HuH-7.5 (cell line): ENCODE results near the gene EXPH5.
"Not testable (repeated sequence)": the region's sequence is repeated elsewhere in the genome, so short reads cannot be mapped to it uniquely, and the experiment has no call there.

ENCODE experiments used
- DNase-seq: peaks from one replicate; pipeline ENCODE4 v3.0.0; 2011; ENCODE audit warnings: low spot score

EXPH5 gene

GRCh38 chr11:108606070-108606469, 12.5 kb upstream of the EXPH5 start:
- no peak for DNase-seq

- DNase-seq = not testable (repeated sequence)
Observed at GRCh38 chr11:108602818-108603217, 9.2 kb upstream of the EXPH5 start.

- DNase-seq = no peak
Observed at GRCh38 chr11:108601150-108601549, 7.6 kb upstream of the EXPH5 start.

GRCh38 chr11:108599978-108600377, 6.4 kb upstream of the EXPH5 start:
- DNase-seq = no peak

DNA sequence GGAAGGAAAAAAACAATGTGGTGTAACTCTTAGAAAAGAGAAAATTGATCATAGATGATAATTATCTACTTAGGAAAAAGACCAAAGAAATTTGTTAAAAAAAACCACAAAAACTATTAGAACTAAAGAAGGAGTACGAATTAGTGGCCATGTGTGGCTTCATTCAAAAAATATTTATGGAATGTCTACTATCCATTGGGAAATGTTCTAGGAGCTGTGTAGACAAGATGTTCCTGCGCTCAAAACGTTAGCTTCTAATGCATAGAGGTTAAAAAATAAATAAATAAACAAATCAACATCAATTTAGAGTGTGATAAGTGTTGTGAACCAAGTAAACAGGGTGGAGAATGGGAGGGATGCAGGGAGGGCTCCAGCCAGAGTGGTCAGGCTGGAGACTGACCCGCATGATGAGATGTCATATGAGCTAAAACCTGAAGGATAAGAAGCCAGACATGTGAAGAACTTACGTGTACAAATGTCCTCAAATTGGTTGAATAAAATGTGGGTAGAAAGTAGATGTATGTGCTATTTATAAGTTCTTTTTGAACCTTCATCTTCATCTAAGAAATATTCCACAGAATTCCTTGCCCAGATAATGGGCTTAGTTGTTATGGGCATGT, 4.3 kb upstream of the EXPH5 start:
- DNase-seq = no peak

- no peak for DNase-seq
Observed at GRCh38 chr11:108596701-108597100, 3.1 kb upstream of the EXPH5 start.

DNA sequence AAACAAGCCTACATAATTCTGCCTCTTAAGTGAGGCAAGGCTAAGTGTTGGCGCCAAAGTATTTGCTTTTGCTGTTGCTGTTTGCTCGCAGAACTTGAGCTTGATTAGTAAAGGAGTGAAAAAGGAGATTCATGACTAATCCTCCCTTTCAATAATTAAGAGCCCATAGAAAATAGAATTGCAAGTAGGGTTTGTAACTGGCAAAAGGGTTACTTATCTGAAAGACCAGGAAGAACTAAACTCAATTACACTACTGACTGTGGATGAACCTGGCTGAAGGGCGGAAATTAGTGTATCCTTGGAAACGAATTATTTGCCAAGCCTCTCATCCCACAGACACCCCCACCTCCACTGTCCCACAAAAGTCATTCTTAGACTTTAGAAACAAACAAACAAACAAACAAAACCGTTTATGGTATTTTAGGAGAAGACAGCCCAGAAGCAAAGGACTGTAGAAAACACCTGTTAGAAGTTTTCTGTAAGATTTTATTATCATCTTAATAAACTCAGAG, 411 bp upstream of the EXPH5 start:
- DNase-seq = no peak

DNA sequence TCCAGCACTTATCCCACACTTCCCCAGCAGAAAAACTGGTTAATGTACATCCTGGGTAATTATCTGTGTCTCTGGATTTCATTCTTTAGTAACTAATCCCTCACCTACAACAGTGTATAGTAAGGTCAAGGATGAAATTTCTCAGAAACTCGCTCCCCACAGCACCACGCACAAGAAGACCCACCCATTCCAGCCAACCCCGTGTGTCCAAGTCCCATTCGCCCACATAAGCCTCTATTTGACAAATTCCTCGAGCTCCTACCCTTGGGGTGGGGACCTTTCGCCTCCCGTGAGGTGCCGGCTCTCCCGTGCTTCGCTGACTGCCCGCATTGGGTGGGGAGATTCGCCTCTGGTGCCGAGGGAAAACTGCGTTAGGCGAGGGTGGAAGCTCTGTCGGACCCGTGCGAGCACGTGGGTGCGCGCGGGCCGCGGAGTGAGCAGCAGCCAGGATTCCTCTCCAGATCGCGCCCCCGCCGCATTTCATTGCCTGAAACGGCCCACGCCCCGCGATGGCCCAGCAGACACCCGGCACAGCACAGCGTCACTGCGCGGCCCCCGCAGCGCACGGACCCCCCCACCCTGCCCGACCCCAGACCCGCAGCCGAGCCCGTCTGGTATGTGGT, 866 bp downstream of the EXPH5 start:
- DNase-seq = peak; percentile 23

DNA sequence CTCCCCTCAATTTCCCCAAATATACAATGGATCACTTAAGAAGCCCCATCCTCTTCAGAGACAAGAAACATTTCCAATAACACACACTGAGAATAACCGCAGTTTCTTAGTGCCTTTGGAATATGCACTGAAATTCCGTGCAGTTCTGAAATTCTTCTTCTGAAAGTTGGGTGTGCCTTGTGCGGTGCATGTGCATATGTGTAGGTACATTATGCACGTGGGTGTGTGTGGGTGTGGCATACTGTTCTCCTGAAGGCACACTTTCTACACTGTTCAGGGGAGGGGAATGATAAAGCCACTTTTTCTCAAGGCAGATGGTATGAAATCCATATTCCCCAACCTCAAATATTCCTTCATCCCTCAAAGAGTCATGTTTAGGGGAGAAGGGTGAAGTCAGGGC, 1.7 kb downstream of the EXPH5 start:
- DNase-seq = no peak

DNA sequence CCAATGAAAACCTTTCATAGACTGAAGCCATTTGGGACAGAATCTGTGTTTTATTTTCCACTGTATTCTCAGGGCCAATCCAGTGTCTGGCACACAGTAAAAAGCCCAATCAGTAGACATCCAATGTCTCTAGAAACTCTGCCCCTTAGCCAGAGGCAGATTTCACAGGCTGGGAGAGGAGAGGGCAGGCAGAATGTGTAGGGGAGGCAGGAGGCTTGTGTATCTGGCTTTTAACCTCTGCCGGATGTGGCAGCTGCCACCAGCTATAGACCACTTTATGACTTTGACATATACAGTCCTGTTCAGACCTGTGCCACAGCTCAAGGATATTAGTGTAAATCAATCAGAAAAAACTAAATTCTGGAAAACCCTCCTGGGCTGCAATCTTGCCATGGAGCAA, 4.4 kb downstream of the EXPH5 start:
- no peak for DNase-seq

DNA sequence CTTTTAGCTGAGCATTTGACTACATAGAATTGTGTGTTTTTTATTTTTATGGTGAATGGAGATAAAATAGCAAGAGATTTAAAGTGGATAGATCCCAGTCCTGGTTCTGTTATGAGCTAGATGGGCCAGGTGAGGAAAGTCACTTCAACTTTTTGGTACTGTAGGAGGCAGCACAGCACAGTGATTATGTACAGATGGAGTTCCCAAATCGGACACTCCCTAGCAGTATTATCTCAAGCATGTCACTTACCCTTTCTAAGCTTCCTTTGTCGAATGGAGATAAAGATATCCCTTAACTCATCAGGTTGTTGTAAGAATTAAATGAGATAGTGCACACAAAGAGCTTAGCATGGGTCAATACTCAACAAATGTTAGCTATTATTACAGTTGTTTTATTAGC, 5.3 kb downstream of the EXPH5 start:
- DNase-seq = no peak

DNA sequence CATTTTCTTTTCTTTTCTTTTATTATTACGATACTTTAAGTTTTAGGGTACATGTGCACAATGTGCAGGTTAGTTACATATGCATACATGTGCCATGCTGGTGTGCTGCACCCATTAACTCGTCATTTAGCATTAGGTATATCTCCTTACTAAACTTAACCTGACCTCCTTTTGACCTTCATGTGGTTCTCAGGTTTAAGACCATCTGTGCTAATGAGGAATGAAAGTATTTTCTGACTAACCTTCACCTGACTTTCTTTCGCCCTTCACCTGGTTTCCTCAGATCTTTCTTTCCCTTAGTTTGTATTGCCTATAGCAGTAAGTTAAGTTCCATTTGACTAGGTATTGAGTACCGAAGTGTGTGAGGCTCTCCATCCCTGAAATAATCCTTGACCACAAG, 6.5 kb downstream of the EXPH5 start:
- DNase-seq = no peak

GRCh38 chr11:108586600-108586999, 7.0 kb downstream of the EXPH5 start:
- no peak for DNase-seq

- not testable (repeated sequence) for DNase-seq
Observed at GRCh38 chr11:108586185-108586584, 7.4 kb downstream of the EXPH5 start.

DNA sequence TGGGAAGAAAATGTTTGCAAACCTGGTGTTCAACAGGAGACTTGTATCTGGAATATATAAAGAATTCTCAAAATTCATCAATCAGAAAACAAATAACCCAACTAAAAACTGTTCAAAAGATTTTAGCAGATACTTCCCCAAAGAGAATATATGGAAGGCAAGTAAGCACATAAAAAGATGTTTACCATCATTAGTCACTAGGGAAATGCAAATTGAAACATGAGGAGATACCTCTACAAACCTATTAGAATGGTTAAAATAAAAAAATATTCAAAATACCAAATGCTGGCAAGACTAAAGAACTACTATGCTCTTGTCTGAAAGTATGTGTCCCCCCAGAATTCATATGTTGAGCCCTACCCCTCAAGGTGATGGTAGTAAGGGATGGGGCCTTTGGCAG, 8.6 kb downstream of the EXPH5 start:
- DNase-seq = no peak

- no peak for DNase-seq
Observed at GRCh38 chr11:108580645-108581044, 12.9 kb downstream of the EXPH5 start.

DNA sequence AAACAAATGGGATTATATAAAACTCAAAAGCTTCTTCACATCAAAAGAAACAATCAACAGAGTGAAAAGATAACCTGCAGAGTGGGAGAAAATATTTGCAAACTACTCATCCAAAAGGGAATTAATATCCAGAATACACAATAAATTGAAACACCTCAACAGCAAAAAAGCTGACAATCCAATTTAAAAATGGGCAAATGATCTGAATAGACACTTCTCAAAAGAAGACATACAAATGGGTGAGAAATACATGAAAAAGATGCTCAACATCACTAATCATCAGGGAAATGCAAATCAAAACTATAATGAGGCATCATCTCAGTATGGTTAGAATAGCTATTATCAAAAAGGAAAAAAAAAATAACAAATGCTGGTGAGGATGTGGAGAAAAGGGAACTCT, 13.5 kb downstream of the EXPH5 start:
- DNase-seq = no peak

GRCh38 chr11:108576523-108576922, 17.0 kb downstream of the EXPH5 start:
- no peak for DNase-seq

DNA sequence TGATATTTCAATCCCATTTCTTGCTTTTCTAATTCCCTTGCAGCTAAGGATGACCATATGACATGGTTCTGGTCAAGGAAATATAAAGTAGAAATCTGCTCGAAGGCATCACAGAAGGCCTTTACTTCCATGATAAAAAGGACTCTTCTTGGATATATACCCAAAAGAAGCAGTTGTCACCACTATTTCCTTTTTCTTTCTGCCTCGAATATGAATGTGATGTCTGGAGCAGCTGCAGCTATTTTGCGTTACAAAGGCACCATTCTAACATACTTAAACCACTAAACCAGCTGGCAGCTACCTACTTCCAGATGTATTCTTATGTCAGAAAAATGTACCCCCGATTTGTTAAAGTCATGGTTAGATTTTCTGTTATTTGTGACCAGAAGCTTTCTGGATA, 18.9 kb downstream of the EXPH5 start:
- DNase-seq = no peak

DNA sequence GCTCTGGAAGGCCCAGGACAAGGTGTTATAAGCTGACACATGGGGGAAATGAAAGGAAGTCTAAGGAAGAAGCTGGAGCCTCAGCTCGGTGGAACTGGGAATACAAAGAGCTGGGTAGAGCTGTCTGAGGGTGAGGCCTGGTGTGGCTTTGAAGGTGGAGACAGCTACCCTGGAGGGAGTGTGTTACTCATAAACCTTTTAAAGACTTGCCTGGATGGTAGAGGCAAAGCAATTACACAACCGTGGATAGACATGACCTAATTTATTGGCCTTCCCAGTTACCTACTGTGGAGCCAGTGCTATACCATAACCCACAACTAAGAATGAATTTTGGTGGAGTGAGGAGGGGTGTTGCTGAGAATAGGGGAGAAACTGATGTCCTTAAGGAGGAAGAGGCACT, 22.6 kb downstream of the EXPH5 start:
- no peak for DNase-seq

- DNase-seq = no peak
Observed at GRCh38 chr11:108569896-108570295, 23.7 kb downstream of the EXPH5 start.

DNA sequence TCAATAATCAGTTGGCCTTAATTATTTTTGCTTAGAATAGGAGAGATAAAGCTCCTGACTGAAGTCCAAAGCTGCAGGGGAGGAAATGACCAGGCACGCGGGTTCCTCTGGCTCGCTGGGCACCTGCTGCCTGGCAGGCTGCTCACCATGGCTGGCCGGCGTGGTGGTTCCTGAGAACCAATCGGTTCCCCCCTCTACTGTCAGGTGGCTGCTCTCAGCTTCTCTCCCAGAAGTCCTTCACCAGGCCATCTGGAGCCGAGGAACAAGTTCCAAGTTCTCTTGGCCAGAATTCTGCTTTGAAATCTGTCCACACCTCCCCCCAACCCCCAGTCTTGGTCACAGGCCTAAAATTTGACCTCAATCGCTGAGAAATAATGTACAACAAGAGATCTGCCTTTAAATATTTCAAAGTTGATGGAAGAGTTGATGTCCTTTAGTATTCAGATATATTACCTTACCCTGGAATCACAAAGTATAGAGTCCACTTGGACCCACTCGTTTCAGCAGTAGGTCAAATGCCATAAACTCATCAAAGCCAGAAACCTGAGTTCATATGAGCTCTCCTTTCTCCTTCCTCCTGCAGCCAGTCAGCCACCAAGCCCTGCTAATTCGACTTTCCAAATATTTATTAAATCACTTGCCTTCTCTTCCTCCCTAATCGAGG, 25.2 kb downstream of the EXPH5 start:
- no peak for DNase-seq

DNA sequence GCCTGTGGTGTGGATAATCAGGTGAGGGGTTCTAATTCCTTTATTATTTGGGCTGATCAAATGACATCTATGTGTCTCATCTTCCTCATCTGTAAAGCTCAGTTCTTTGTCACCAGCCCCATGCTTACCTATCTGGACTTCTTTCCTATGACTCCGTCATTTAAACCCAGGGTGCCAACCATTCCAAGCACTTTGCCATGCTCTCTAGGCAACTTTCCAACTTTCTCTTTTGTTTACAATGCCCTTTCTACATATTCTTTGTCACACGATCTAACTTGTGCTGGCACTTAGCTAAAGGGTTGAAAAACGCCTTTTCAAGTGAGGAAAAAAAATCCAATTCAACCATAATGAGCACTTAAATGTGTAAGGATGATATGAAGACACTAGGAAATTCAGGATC, 27.9 kb downstream of the EXPH5 start:
- no peak for DNase-seq
